Activated naive CD4-positive, alpha-beta T cell (primary cell): ENCODE data around the gene INSRR.

ENCODE experiments used
- DNase-seq, 4 experiments: peaks; one replicate each; lab custom pipeline; 2025; lab: John Stamatoyannopoulos, UW

INSRR gene

DNA sequence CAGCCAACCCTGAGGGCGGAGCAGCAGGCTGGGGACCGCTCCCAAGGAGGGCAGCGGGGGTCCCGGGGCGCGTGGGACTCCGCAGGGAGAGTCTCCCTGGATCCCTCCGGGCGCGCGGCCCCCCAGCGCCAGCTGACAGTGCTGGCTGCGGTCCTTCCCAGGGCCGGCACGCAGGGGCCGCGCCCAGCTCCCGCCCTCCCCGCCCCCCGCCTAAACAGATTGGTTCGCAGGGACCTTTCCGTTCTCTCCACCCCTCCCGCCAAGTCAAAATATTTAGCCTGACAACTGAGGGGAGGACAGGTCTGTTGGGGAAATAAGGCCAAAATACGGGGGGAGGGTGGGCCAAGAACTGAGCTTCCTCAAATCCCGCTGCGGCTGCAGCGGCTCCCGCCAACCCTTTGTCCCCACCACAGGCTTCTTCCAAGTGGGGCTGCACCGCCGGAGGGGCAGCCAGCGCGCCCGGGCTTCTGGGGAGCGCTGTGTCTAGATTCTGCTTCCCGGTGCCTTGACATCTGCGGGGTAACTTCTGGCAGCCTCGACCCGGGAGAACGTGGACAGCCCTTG lies at the start of gene INSRR:
INSRR (minus strand) TSS at position 159 of the 564 bp plus-strand sequence. CDS start 496 bp downstream, outside the sequence.
- DNase-seq, result no peak

DNA sequence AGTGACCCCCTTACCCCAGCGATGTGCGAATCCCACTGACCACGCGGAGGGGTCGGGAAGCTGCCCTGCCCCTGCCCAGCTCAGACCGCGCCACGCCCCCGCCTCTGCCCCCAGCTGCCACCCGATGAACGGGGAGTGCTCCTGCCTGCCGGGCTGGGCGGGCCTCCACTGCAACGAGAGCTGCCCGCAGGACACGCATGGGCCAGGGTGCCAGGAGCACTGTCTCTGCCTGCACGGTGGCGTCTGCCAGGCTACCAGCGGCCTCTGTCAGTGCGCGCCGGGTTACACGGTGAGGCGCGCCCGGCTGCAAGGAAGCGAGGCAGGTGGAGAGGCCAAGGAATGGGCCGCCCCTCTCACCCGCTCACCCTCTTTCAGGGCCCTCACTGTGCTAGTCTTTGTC lies 49.6 kb upstream of the INSRR start:
- DNase-seq, result no peak

DNA sequence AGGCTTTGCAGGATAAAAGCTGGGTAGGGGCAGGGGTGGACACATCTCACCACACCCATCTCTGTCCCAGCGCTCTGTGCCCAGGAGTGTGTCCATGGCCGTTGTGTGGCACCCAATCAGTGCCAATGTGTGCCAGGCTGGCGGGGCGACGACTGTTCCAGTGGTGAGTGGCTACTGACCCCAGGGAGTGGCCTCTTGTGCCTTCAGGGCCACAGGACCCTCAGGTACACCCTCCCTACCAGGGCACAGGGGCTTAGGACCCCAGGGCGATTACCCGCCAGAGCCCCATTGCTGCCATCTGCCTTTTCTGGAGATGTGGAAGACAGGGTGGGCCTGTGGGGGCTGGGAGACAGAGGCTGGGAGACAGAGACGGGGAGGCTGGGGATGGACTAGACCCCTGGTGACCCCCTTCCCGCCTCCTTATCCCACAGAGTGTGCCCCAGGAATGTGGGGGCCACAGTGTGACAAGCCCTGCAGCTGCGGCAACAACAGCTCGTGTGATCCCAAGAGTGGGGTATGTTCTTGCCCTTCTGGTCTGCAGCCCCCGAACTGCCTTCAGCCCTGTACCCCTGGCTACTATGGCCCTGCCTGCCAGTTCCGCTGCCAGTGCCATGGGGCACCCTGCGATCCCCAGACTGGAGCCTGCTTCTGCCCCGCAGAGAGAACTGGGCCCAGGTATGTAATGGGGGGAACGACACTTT lies 47.4 kb upstream of the INSRR start:
- DNase-seq, result no peak

DNA sequence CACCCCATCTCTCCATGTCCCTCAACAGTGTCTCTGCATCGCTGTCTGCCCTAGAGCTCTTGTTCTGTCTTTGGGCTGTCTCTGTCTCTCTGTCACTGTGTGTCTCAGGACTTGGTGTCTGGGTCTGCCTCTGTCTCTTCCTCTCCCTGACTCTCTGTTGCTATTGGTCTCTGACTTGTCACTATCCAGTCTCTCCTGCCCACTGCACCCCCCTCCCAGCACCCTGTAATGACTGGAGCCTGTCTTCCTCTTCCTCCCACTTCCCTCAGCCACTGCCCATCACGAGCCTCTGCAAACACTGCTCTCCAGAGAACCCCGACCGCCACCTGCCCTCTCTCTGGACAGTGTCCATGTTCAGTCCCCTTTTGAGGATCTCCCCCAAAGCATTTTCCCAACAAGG lies 46.7 kb upstream of the INSRR start:
- no peak for DNase-seq

DNA sequence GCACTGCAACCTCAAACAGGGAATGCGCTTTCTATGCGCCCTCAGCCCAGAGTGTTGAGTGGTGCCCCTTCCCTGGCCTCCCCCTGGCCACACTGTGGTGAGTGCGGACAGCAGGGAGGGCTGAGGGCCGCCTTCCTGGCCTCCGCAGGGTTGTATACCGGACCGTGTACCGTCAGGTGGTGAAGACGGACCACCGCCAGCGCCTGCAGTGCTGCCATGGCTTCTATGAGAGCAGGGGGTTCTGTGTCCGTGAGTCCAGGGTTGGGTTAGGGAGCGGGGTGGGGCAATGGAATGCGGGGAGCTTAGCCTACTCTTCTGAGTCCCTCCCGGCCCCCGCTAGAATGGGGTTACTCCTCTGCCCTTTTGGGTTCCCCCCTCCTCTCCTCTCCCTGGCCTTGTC lies 46.3 kb upstream of the INSRR start:
- no peak for DNase-seq

DNA sequence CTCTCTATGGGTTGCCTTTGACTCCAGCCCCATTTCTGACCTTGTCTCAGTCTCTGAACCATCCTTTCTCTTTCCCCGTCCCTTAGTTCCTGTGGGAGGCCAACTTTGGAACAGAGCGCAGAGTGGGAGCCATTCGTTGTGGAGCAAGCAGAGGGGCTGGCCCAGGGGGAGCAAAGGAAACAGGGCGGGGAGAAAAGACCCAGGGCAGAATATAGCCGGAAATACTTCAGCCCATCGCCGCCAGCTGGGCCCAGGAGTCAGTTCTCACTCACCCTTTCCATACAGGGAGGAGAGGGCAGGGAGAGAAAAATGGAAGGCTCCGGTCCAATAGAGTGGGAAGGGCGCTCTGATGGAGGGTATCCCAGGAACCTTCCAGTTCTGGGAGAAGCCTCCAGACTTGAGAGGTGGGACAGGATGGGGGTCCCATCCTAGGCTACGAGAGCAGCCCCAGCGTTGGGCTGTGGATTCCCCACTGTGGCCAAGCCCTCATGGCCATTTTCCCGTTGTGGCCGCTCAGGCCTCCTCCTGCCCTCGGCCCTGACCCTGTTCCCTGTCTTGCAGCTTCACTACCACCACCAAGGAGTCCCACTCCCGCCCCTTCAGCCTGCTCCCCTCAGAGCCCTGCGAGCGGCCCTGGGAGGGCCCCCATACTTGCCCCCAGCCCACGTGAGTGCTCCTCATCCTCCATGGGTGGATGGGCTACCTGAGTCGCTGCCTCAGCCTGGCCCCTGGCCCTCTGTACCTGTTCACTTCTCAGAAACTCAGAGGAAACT lies 45.5 kb upstream of the INSRR start:
- DNase-seq, result no peak

DNA sequence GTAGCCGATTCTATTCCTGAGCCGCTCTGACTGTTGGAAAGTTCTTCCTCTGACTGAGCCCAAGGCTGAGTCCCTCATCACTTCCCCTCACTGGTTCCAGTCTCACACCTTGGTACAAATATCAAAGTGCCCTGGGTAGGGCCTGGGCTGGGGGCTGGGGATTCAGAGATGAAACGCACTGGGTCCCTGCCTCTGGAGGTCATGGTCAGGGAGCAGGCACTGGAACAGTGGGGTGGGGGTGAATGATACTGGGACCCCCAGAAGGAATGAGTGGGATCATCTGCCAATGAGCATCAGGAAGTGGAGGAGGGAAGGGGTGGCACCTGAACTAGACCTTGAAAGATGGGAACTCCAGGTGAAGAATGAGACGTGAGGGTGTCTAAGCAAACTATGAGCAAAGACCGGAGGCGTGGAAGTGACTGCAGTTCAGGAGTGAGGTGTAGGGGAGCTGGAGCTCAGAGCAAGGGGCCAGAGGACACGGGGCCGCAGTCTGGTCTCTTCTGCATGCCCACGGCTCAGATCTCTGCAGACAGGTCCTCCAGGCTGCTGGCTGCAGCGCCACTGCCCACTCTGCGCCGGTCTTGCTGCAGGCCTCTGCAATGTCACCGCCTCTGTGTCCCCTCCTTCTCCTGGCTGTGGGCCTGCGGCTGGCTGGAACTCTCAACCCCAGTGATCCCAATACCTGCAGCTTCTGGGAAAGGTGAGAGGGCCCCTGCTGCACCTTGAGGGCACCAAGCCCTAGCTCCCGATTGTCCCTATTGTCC lies 44.6 kb upstream of the INSRR start:
- DNase-seq, result no peak

DNA sequence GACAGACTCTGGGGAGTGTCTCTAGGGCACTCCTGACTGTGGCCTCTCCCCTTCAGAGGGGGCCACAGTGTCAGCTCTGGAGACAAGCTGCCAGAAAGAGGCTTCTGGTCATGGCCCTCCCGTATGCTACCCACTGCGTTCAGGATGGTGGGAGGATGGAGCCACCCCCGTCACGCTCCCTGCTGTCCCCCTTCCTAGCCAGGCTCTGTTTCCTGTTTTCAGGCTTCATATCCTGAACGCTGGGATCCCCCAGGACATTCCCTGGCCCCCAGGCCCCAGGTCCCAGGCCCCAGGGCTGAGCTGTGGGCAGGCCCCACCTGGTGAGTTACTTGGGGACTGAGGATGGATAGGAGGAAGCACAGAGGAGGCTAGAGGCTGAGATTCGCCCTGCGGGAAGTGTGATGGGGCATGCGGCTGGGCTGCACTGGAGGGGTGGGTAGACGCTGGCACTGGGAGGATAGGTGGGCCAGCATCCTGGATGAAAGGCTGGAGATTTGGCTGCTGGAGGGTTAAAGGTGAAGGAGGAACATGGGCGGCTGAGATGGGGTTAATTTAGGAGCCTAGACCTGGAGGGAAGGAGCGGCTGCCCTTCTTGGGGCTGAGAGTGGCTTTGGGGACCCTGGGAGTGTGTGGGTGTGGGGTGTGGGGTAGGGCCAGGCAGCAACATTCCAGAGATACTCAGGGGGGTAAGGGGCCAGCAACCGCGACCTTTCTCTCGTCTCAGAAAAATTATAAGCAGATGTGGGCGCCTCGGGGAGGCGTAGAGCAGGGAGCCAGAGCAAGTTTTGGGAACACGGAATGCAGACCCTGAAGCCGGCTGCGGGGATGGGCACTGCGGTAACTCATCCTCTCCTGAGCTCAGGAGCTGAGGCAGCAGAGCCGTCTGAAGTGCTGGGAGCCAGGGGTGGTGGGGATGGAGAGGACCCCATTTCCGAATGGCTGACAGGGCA lies 43.3 kb upstream of the INSRR start:
- DNase-seq, result no peak

DNA sequence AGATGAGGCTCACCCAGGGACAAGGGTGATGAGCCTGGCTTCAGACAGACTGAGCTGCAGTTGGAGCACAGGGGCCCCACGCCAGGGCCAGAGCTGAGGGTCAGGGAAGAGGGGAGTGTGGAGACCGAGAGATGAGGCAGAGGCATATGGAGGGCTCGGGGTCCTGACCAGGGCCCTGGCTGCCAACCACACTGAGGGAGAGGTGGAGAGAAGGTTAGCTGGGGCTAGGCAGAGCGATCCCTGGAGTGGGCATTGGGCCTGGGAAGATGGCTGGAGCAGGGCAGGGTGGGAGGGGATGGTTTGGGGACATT lies 42.6 kb upstream of the INSRR start:
- DNase-seq, result no peak

DNA sequence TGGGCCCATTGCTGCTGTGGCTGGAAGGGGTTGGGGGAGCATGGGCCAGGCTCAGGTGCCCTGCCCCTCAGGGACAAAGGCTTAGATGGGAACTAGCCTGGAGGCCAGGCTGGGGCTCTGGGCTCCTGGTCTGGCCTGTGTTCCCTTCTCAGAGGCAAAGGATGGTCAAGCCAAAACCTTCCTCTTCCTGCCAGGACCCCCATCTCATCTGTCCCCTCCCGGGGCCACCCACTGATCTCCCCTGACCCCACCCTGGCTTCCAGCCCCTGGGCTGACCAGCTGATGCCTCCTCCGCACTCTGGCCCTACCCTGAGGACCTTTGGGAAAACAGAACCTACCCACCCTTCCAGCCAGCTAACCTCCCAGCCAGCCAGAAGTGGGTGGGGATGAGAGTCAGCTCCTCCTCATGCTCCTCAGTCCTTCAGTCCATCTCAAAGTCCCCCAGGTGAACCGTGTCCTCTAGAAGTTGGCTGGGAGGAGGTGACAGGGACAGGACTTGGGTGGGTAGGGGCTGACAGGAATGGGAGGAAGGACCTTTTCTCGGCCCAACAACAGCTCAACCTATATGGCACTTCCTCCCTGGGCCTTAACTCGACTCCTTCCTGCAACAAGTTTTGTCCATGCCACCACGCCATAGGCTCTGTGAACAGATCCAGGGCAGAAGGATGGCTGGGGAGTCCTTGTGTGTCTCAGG lies 42.1 kb upstream of the INSRR start:
- no peak for DNase-seq

DNA sequence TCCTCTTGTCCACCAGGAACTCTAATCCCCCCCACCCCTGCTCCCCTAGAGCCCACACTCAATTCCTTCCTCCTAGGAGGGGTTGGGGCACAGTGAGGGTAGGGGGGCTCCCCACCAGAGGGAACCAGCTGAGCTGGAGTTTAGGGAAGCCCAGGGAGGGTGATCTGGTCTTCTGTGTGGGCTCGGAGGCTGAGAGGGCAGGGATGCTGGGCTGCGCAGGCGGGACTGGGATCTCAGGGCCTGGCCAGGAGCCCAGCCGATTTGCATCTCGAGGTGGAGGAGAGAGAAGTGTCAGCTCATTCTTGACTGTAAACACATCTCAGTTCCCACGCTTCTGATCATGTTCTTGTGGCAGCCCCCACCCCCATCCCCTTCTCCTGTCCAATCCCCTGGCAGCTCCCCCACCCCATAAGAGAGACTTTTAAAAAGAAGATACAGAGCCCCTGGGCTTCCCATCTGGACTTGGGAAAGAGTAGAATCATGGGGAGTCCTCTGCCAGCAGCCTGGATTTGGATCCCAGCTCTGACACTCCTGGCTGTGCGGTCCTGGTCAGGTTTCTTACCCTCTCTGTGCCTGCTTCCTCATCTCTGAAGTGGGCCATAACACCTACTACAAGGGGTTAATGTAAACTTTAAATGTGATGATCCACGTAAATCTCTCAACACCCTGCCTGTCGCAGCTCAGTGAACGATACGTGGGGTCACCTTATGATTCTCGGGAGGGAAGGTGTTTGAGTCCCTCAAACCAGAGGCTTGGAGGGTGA lies 41.2 kb upstream of the INSRR start:
- DNase-seq, result no peak

DNA sequence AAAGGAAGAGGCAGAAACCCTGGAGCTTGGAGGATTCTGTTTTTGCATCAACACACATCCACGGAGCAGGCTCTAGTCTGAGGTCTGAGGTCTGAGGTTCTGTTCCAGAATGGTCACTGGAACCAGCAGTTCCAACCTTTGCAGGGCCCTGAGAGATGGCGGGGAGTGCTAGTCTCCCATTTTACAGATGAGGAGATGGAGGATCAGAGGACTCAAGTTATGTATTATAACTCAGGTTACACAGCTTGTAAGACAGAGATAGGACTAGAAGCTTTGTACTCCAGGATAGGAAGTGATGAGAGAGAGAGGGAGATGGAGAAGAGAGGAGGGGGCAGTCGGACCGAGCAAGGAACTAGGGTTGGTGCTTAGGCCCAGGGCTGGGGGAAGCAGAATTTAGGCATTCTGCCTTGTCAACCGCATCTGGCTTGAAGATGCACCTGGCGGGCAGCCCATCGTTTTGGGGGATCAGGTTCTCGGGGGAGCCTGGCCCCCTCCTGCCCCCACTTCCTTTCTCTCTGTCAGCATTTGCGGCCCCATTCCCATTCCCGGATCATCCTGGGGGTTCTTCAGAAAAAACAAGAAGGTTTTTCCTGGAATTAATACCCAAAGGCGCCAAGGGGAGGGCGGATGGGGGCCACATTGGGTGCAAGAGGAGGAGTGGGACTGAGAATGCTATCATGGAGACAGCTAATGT lies 40.2 kb upstream of the INSRR start:
- no peak for DNase-seq

DNA sequence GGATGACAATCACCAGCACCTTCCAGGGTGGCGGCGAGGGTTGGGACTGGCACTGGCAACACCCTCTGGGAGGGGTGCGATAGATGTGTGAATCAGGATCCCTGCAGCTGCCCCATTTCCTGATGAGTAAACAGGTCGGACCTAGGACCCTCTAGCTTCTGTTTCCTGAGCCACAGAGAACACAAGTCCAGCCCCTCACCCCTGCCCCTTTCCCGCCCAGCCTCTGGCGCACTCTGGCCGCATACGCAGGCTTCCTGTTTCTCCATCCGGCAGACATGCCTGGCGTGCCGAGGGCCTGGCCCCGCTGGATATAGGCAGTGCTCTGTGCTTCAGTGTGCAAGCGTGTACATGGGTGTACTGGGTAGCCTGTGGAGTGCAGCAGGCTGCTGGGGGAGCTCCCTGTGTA lies 39.2 kb upstream of the INSRR start:
- DNase-seq, result no peak

DNA sequence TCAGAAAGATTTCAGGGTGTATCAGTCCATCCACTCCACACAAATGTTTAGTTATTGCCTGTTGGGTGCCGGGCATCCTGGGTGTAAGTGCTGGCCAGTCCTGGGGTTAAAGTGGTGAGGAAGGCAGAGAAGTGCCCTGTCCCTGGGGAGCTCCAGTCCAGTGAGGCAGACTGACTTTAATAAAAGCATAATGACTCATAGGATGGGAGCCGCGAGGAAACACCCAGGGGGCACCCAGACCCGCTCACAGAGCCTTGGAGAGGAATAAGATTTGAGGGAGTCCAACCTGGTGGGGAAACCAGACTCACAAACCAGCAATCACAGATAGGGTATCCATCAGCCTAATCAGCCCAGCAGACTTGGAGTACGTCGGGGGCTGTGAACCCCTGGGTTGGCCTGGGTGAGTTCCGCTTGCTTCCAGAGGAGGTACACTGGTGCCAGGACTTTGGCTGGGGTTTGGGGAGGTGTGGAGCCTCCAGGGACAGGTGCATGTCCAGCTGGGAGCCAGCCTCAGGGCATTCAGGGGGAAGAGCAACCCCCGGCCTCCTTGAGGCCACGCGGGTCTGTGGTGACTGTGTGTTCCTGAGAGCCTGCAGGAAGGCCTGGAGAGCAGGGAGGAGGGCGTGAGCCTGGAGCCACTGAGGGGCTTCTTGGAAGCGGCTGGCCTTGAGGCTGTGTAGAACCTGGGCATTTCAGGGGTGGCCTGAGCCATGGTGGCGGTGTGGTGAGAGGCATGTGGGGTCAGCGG lies 38.3 kb upstream of the INSRR start:
- no peak for DNase-seq

DNA sequence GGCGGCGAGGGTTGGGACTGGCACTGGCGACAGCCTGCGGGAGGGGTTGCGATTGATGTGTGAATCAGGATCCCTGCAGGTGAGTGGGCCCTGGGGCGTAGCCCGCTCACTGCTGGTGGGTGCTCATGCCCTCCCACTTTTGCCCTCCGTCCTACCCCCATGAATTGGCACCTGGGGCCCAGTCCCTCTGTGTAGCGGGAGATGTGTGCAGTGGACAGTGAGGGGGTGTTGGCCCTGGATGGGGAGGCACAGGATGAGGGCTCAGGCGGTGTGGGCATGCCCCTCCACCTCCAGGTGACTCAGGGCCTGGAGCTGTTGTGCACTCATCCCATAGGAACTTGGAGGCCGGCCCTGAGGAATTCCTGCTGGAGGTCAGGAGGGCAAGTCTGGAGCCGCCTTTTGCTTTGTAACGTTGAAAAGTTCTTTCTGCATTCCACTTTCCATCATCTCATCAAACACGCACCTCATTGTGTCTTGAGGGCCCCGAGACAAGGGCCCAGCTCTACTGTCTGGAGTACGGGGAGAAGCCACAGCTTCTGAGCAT lies 37.6 kb upstream of the INSRR start:
- DNase-seq, result no peak

DNA sequence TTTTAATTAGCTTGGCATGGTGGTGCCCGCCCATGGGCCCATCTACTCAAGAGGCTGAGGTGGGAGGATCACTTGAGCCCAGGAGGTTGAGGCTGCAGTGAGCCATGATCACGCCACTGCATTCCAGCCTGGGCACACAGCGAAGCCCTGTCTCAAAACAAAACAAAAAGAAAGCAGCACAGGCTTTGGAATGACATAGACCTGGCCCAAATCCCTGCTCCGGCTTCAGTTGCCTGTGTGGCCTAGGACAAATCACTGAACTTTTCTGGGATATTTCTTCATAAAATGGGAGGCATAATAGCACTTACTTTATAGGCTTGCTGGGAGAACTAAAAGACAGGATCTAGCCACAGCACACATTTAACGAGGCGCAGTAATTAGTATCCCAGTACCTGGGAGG lies 37.0 kb upstream of the INSRR start:
- no peak for DNase-seq

DNA sequence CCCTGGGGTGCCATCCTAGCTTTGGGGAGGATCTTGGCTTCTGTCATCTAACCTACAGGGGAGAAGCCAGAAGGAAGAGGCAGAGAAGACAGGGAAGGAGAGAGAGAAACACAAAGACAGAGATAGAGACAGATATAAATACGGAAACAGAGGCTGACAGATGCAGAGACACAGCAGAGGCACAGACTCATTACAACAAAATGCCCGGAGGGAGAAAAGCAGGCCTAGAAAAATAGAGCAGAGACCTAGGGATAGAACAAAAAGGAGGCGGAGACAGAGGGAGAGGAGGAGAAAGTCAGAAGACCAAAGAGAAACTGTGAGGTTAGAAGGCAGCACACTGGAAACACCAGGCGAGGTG lies 36.5 kb upstream of the INSRR start:
- DNase-seq, result no peak

DNA sequence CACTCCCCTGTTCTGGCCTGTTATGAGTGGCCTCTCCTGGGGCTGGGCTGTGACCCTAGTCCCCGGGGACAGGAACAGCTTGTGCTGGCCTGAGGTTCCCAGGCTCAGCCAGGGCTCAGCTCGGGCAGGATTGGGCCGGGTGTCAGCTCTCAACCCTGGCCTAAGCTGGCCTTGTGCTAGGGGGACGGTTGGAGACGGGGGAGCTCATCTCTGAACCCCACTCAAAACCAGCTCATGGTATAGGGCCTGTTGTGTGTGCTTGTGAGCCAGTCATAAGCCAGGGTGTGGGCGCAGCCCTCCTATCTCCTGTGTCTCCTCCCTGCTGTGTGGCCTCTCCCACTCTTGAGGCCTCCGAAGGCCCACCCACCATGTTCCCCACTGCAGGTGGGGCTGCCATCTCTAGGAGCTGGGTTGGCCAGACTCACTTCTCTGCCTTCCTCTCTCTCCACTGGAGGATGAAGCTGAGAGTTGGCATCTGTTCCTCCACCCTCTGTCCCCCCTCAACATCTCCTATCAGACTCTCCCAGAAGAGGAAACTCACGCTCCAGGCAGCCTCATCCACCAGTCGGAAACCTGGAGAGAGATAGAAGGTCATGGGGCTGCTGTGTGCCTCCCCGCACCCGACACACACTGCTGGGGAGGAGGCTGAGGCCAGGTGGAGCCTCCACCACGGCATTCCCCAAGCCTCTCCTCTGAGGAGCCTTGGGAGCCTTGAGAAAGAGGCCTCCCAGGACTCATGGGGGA lies 36.0 kb upstream of the INSRR start:
- no peak for DNase-seq
